K562 (cell line): ENCODE data around the gene SRC. TPM values are rescaled to one million over a fixed set of nuclear protein-coding genes. Genes with fewer than 3 reads are reported as not detected.

Experiments used
- ATAC-seq: fragments of 200-7000 bp; cut with Tn5 transposase; 3 replicates; pipeline ENCODE4 v1.9.1; 2020; ENCODE audit warnings: moderate library complexity
- BruUV-seq: library from RNA; stranded (reverse); fragments of 400-500 nt; replicated peaks from 2 replicates; lab custom pipeline; 2021; lab: Mats Ljungman, UMichigan
- CTCF ChIA-PET: fragments of 300-600 bp; formaldehyde crosslinking; extraction: SDS; loops from one replicate; lab custom pipeline; 2021; ENCODE audit warnings: low intra/inter-chr PET ratio; lab: Yijun Ruan, JAX
- POLR2A ChIA-PET: fragments of 300-600, 350-650 bp; sonication (Branson Sonifier 250); formaldehyde crosslinking; extraction: SDS; loops from one replicate; lab custom pipeline; 2021; ENCODE audit warnings: antibody characterized with exemption, inconsistent platforms; lab: Yijun Ruan, JAX
- DNase-seq, 4 experiments: peaks; one replicate each; pipeline versions ENCODE4 v3.0.0 to v3.0.0-alpha.2; 2011 to 2018; ENCODE audit warnings: low spot score in 3 of 4, mixed read lengths in 3 of 4; ENCODE audit errors: extremely low read depth in 1 of 4
- FAIRE-seq: peaks from 2 replicates; lab custom pipeline; 2011; peaks lifted over from hg19 to GRCh38; lab: Jason Lieb, UNC
- H2AFZ ChIP-seq: 2 replicates; pipeline ENCODE4 v1.6.0; 2011; ENCODE audit warnings: low read depth, low read length, control low read depth, inconsistent platforms
- H3K27ac ChIP-seq: fragments of 200-600 bp; 3 replicates; pipeline ENCODE4 v1.8.0; 2011; ENCODE audit warnings: low read depth, mild to moderate bottlenecking, control low read depth, inconsistent platforms, low read length, moderate library complexity, mixed read lengths; ENCODE audit errors: extremely low read depth
- H3K27me3 ChIP-seq, 2 experiments: fragments of 300-600 bp in 1 of 2; 2 replicates in 1 of 2; 3 replicates in 1 of 2; pipeline versions ENCODE4 v1.6.0 to v1.8.0; 2011; ENCODE audit warnings: inconsistent platforms in 2 of 2, low read length in 2 of 2, mild to moderate bottlenecking in 1 of 2, mixed read lengths in 1 of 2, moderate library complexity in 1 of 2; ENCODE audit not compliant: control insufficient read depth in 2 of 2, insufficient read depth in 2 of 2
- H3K36me3 ChIP-seq: fragments of 300-600 bp; 3 replicates; pipeline ENCODE4 v1.8.0; 2011; ENCODE audit warnings: mild to moderate bottlenecking, low read length, inconsistent platforms; ENCODE audit not compliant: control insufficient read depth, insufficient read depth
- H3K4me1 ChIP-seq, 2 experiments: fragments of 200-600 bp in 1 of 2; replicated peaks in 1 of 2; 2 replicates in 1 of 2; 3 replicates in 1 of 2; pipeline versions ENCODE4 v1.5.1 to v1.8.0; 2011; ENCODE audit warnings: inconsistent platforms in 2 of 2, low read length in 2 of 2, mild to moderate bottlenecking in 1 of 2, mixed read lengths in 1 of 2, moderate library complexity in 1 of 2; ENCODE audit not compliant: control insufficient read depth in 2 of 2, insufficient read depth in 2 of 2
- H3K4me2 ChIP-seq: 2 replicates; pipeline ENCODE4 v1.6.1; 2011; ENCODE audit warnings: low read length, control low read depth, inconsistent platforms, mixed read lengths; ENCODE audit not compliant: insufficient read depth
- H3K4me3 ChIP-seq: fragments of 200-600 bp; sonication (generic), shearing (Covaris generic); 2 replicates; pipeline ENCODE4 v1.5.1; 2016; ENCODE audit warnings: control low read depth, inconsistent platforms
- H3K79me2 ChIP-seq: fragments of 200-600 bp; 3 replicates; pipeline ENCODE4 v1.8.0; 2011; ENCODE audit warnings: low read length, inconsistent platforms; ENCODE audit not compliant: control insufficient read depth, insufficient read depth
- H3K9ac ChIP-seq, 2 experiments: 2 replicates each; pipeline versions ENCODE4 v1.6.0 to v1.6.1; 2011; ENCODE audit warnings: low read depth in 2 of 2, low read length in 2 of 2, control low read depth in 1 of 2, inconsistent platforms in 1 of 2, mild to moderate bottlenecking in 1 of 2, mixed read lengths in 1 of 2; ENCODE audit not compliant: insufficient read depth in 1 of 2
- H3K9me1 ChIP-seq: one replicate; pipeline ENCODE4 v1.6.0; 2011; ENCODE audit warnings: inconsistent platforms, mild to moderate bottlenecking, low read length, moderate library complexity; ENCODE audit not compliant: control insufficient read depth, insufficient read depth
- H3K9me3 ChIP-seq: replicated peaks from 2 replicates; pipeline ENCODE4 v1.5.1; 2011; ENCODE audit warnings: low read depth, low read length, inconsistent platforms; ENCODE audit not compliant: control insufficient read depth, insufficient read depth
- H4K20me1 ChIP-seq: replicated peaks from 2 replicates; pipeline ENCODE4 v1.6.1; 2011; ENCODE audit warnings: low read length, inconsistent platforms, mixed read lengths; ENCODE audit not compliant: control insufficient read depth, insufficient read depth
- ATF4 ChIP-seq: fragments of 450-650 bp; formaldehyde crosslinking; IDR thresholded peaks from 2 replicates; pipeline ENCODE4 v1.4.0; 2022; ENCODE audit warnings: mild to moderate bottlenecking, moderate library complexity
- CCAR2 ChIP-seq: fragments of 200-400 bp; formaldehyde crosslinking; IDR thresholded peaks from 2 replicates; pipeline ENCODE4 v1.6.1; 2017; ENCODE audit warnings: mild to moderate bottlenecking, low read depth, low read length
- CHD4 ChIP-seq: fragments of 200-600 bp; sonication (generic); IDR thresholded peaks from 3 replicates; pipeline ENCODE4 v1.6.1; 2012; ENCODE audit warnings: low read depth, mild to moderate bottlenecking, mixed read lengths, low read length, inconsistent platforms; ENCODE audit not compliant: insufficient read depth, insufficient replicate concordance, poor library complexity, severe bottlenecking
- HNRNPUL1 ChIP-seq: fragments of 200-400 bp; formaldehyde crosslinking; IDR thresholded peaks from 2 replicates; pipeline ENCODE4 v1.6.1; 2017; ENCODE audit warnings: low read length
- MBD2 ChIP-seq: sonication (generic); IDR thresholded peaks from 2 replicates; pipeline ENCODE4 v1.6.1; 2016; ENCODE audit warnings: low read depth, borderline replicate concordance
- POU5F1 ChIP-seq: fragments of 150-350 bp; IDR thresholded peaks from 2 replicates; pipeline ENCODE4 v1.6.1; 2014; ENCODE audit warnings: borderline replicate concordance, low read length, low read depth, mild to moderate bottlenecking; ENCODE audit not compliant: partially characterized antibody
- SRSF3 ChIP-seq: fragments of 200-400 bp; formaldehyde crosslinking; IDR thresholded peaks from 2 replicates; pipeline ENCODE4 v1.6.1; 2016; ENCODE audit warnings: mild to moderate bottlenecking, low read length, moderate library complexity; ENCODE audit not compliant: insufficient read depth
- TFAP4 ChIP-seq: sonication (generic); formaldehyde crosslinking; IDR thresholded peaks from 2 replicates; pipeline ENCODE4 v1.8.0; 2022; ENCODE audit warnings: missing genetic modification reagents, mild to moderate bottlenecking, moderate library complexity, borderline replicate concordance
- ZC3H11A ChIP-seq: IDR thresholded peaks from 2 replicates; pipeline ENCODE4 v1.6.1; 2012; ENCODE audit warnings: low read depth, low read length, improper control_type of control experiment
- ZNF12 ChIP-seq: sonication (generic); formaldehyde crosslinking; IDR thresholded peaks from 2 replicates; pipeline ENCODE4 v1.4.0; 2020; ENCODE audit warnings: mild to moderate bottlenecking, missing genetic modification reagents
- ZNF282 ChIP-seq: sonication (generic); formaldehyde crosslinking; IDR thresholded peaks from 2 replicates; pipeline ENCODE4 v1.8.1; 2023; ENCODE audit warnings: missing genetic modification reagents
- ZNF449 ChIP-seq: fragments of 250-450 bp; sonication (Bioruptor Pico); IDR thresholded peaks from 2 replicates; pipeline ENCODE4 v1.8.0; 2022; ENCODE audit warnings: moderate library complexity, mild to moderate bottlenecking, inconsistent platforms
- ZNF77 ChIP-seq: fragments of 250-450 bp; sonication (Bioruptor Pico); IDR thresholded peaks from 2 replicates; pipeline ENCODE4 v1.5.0; 2020
- WGBS: fragments of 100-300 bp; shearing (Covaris generic); methylation state at CpG from one replicate; pipeline ENCODE4 v1.1.6; 2016; ENCODE audit warnings: low coverage, mixed read lengths; ENCODE audit not compliant: insufficient coverage; ENCODE audit errors: missing lambda C conversion rate; 5-methylcytosine and 5-hydroxymethylcytosine counted together
- in situ Hi-C: fragments of 300-500 bp; cut with MboI; formaldehyde crosslinking; loops from 4 replicates; pipeline ENCODE4 v1.15.0; 2018; ENCODE audit warnings: inconsistent platforms, mixed read lengths
- intact Hi-C: fragments of 100-400 bp; cut with micrococcal nuclease; formaldehyde crosslinking; loops from 2 replicates; pipeline ENCODE4 v1.14.2; 2022
- polyA plus RNA-seq, 8 experiments: library from polyadenylated mRNA; depleted of rRNA in 4 of 8; stranded (reverse) in 5 of 8; unstranded in 3 of 8; fragments of >200 nt; fragmentation: Nextera tagmentation in 2 of 8; fragmentation: Illumina TruSeq in 1 of 8; extraction: Ambion mirVana in 2 of 8; extraction: Trizol in 1 of 8; gene quantifications; 2 replicates each; pipeline versions ENCODE4 v1.2.1 to v1.2.3, GENCODE V29; 2011 to 2014; ENCODE audit warnings: inconsistent platforms in 1 of 8, missing spikeins in 1 of 8
- total RNA-seq, 7 experiments: library from RNA; depleted of rRNA in 6 of 7; stranded (reverse); fragments of >200 nt in 6 of 7; fragmentation: Illumina TruSeq in 2 of 7; extraction: Trizol in 2 of 7; gene quantifications; 2 replicates each; pipeline versions ENCODE4 v1.2.1 to v1.2.3, GENCODE V29; 2011 to 2021; ENCODE audit warnings: low replicate concordance in 1 of 7

SRC gene
- total and polyA plus RNA-seq, 9 of the 15 experiments (the other 6 are each of a cell fraction or from before 2014, with no cell fraction given), result 0.06 to 8.5 (median 3.1) TPM

- DNase-seq (no peak), ATAC-seq (no peak), FAIRE-seq (peak; percentile 75)
- Histone ChIP-seq H3K9me1 (no peaks in the 10 kb centered on the region), H3K4me1 (peaks cover 32 to 38% of the 10 kb centered on the region in 2 experiments), H3K27ac (peak overlapping the region; percentile 91), H3K27me3 (no peaks in the 10 kb centered on the region), H2AFZ (peak overlapping the region; percentile 86), H4K20me1 (no peaks in the 10 kb centered on the region), H3K9ac (peak overlapping the region; percentile 80 to 94), H3K4me3 (no peak overlapping the region), H3K36me3 (no peaks in the 10 kb centered on the region), H3K9me3 (no peaks in the 10 kb centered on the region), H3K4me2 (peak overlapping the region; percentile 70; the same call in 1 of the 2 replicates), H3K79me2 (no peaks in the 10 kb centered on the region)
- intact Hi-C loops, result no loop called here
- ChIA-PET CTCF (interaction anchor here (0.6 kb wide), 1 partner anchor 9 kb away, joined by 3 read pairs; no protein-coding TSS in a partner anchor), POLR2A (interaction anchor here (0.6 to 1.2 kb wide), 3 partner anchors 17 to 111 kb away, joined by 3 read pairs; no protein-coding TSS in a partner anchor)
- in situ Hi-C loops, result no loop called here
- WGBS, result 27% methylated on average over 6 of the region's 6 CpGs
- no TSS peak for BruUV-seq
- peak; percentile 71 for TF ChIP-seq ATF4
- no peak for TF ChIP-seq ZNF12 (CRISPR knock-in tag)
- no peak for TF ChIP-seq HNRNPUL1
- no peak for TF ChIP-seq SRSF3
- TF ChIP-seq MBD2, result no peak
- TF ChIP-seq TFAP4 (CRISPR knock-in tag), result no peak
- TF ChIP-seq ZNF449 (CRISPR knock-in tag), result 0 out of 2 replicates have a peak, but pooled peaks have one; percentile 66
- no peak for TF ChIP-seq ZNF282
- no peak for TF ChIP-seq ZC3H11A
- TF ChIP-seq POU5F1, result no peak
- peak; percentile 83 for TF ChIP-seq CHD4
- TF ChIP-seq ZNF77 (CRISPR knock-in tag), result no peak
- TF ChIP-seq CCAR2, result no peak
Observed at GRCh38 chr20:37378420-37378784, 32.5 kb downstream of the SRC start.
